Trophoblast cell (in vitro differentiated cells and primary cell): ENCODE data around the gene DDHD1.
"Not testable (repeated sequence)": the region's sequence is repeated elsewhere in the genome, so short reads cannot be mapped to it uniquely, and the experiment has no call there.

ENCODE experiments used
- DNase-seq, 2 donors: peaks; one replicate each; pipeline ENCODE4 v3.0.0-alpha.2; 2016
- H2AFZ ChIP-seq: 2 replicates; pipeline ENCODE4 v1.6.1; 2013; ENCODE audit warnings: low read length, moderate library complexity, mild to moderate bottlenecking; ENCODE audit not compliant: insufficient read depth, poor library complexity
- H2AK5ac ChIP-seq: 2 replicates; pipeline ENCODE4 v1.6.1; 2013; ENCODE audit warnings: mild to moderate bottlenecking, low read length
- H2BK120ac ChIP-seq: 2 replicates; pipeline ENCODE4 v1.6.1; 2013; ENCODE audit warnings: low read length, mild to moderate bottlenecking, moderate library complexity; ENCODE audit not compliant: insufficient read depth, poor library complexity
- H2BK12ac ChIP-seq: 2 replicates; pipeline ENCODE4 v1.6.1; 2013; ENCODE audit warnings: mild to moderate bottlenecking, low read length, moderate library complexity
- H2BK5ac ChIP-seq: 2 replicates; pipeline ENCODE4 v1.6.1; 2013; ENCODE audit warnings: low read length, low read depth, moderate library complexity, mild to moderate bottlenecking; ENCODE audit not compliant: poor library complexity
- H3K14ac ChIP-seq: 2 replicates; pipeline ENCODE4 v1.6.1; 2013; ENCODE audit warnings: mild to moderate bottlenecking, low read length
- H3K18ac ChIP-seq: 2 replicates; pipeline ENCODE4 v1.6.1; 2013; ENCODE audit warnings: mild to moderate bottlenecking, low read length
- H3K23ac ChIP-seq: 2 replicates; pipeline ENCODE4 v1.6.1; 2013; ENCODE audit warnings: low read length
- H3K27ac ChIP-seq: 2 replicates; pipeline ENCODE4 v1.5.1; 2013; ENCODE audit warnings: low read depth, mild to moderate bottlenecking, inconsistent platforms, low read length, moderate library complexity
- H3K27me3 ChIP-seq: 2 replicates; pipeline ENCODE4 v1.6.1; 2013; ENCODE audit warnings: inconsistent platforms, mild to moderate bottlenecking, low read length, moderate library complexity; ENCODE audit not compliant: insufficient read depth
- H3K36me3 ChIP-seq, 2 experiments: 1 replicate in 1 of 2; 2 replicates in 1 of 2; pipeline ENCODE4 v1.6.1; 2013; ENCODE audit warnings: low read length in 2 of 2, mild to moderate bottlenecking in 2 of 2, moderate library complexity in 1 of 2; ENCODE audit not compliant: insufficient read depth in 2 of 2, control insufficient read depth in 1 of 2
- H3K4ac ChIP-seq: 2 replicates; pipeline ENCODE4 v1.6.1; 2013; ENCODE audit warnings: low read depth, mild to moderate bottlenecking, low read length, moderate library complexity
- H3K4me1 ChIP-seq, 2 experiments: 1 replicate in 1 of 2; 2 replicates in 1 of 2; pipeline ENCODE4 v1.6.1; 2013; ENCODE audit warnings: low read length in 2 of 2, mild to moderate bottlenecking in 2 of 2, moderate library complexity in 1 of 2; ENCODE audit not compliant: insufficient read depth in 2 of 2, control insufficient read depth in 1 of 2
- H3K4me2 ChIP-seq: 2 replicates; pipeline ENCODE4 v1.6.1; 2013; ENCODE audit warnings: inconsistent platforms, mild to moderate bottlenecking, low read length, moderate library complexity
- H3K4me3 ChIP-seq: 2 replicates; pipeline ENCODE4 v1.5.1; 2013; ENCODE audit warnings: mild to moderate bottlenecking, low read depth, low read length, inconsistent platforms
- H3K79me1 ChIP-seq: one replicate; pipeline ENCODE4 v1.6.1; 2013; ENCODE audit warnings: low read length
- H3K79me2 ChIP-seq: 2 replicates; pipeline ENCODE4 v1.6.1; 2013; ENCODE audit warnings: low read length, mild to moderate bottlenecking; ENCODE audit not compliant: control insufficient read depth, insufficient read depth, poor library complexity
- H3K9ac ChIP-seq: 2 replicates; pipeline ENCODE4 v1.6.1; 2013; ENCODE audit warnings: mild to moderate bottlenecking, low read length
- H3K9me3 ChIP-seq: 2 replicates; pipeline ENCODE4 v1.6.1; 2013; ENCODE audit warnings: low read depth, mild to moderate bottlenecking, control low read depth, inconsistent platforms, low read length; ENCODE audit not compliant: insufficient read depth
- H4K12ac ChIP-seq: 2 replicates; pipeline ENCODE4 v1.6.1; 2013; ENCODE audit warnings: low read depth, mild to moderate bottlenecking, low read length, moderate library complexity
- H4K8ac ChIP-seq: 2 replicates; pipeline ENCODE4 v1.6.1; 2013; ENCODE audit warnings: low read depth, mild to moderate bottlenecking, low read length, moderate library complexity
- H4K91ac ChIP-seq: one replicate; pipeline ENCODE4 v1.6.1; 2013; ENCODE audit warnings: low read depth, mild to moderate bottlenecking, low read length, moderate library complexity
- WGBS: extraction: QIAGEN DNeasy Blood & Tissue Kit; methylation state at CpG from one replicate; pipeline ENCODE4 v1.1.7; 2013; ENCODE audit warnings: missing lambda C conversion rate; ENCODE audit not compliant: insufficient read length, insufficient coverage; ENCODE audit errors: extremely low coverage; 5-methylcytosine and 5-hydroxymethylcytosine counted together

Gene DDHD1

DNA sequence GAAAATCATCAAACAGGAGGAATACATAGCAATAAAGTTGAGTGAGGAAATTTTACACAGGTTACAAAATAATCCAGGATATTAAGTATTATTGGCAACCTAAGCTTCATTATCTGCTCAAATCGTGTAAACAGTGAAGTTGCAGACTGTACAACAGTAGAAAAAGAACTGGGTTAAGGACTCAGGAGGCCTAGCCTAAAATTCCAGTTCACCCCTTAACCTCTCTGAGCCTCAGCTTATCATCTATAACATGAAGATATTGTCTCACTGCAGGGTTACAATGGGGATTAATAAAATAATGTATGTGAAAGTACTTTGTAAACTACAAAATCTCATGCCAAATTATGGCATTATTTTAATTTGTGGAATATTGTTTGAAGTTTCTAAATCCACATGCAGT is 26.0 kb downstream of the DDHD1 start:
- Histone ChIP-seq H3K36me3 (no peaks in the 10 kb centered on the region), H3K18ac (no peak overlapping the region), H3K9ac (no peak overlapping the region), H2AFZ (no peak overlapping the region), H3K4me3 (no peak overlapping the region), H4K12ac (no peak overlapping the region), H3K14ac (no peak overlapping the region), H3K4me1 (no peaks in the 10 kb centered on the region), H2AK5ac (no peak overlapping the region), H3K4me2 (no peak overlapping the region), H2BK12ac (no peak overlapping the region), H3K27me3 (no peaks in the 10 kb centered on the region), H3K4ac (no peak overlapping the region), H4K91ac (no peak overlapping the region), H4K8ac (no peak overlapping the region), H3K79me2 (no peaks in the 10 kb centered on the region), H3K27ac (no peak overlapping the region), H3K9me3 (no peaks in the 10 kb centered on the region), H2BK5ac (no peak overlapping the region), H2BK120ac (no peak overlapping the region), H3K79me1 (no peaks in the 10 kb centered on the region), H3K23ac (no peak overlapping the region)
- no peak for DNase-seq
- no CpG with 5 or more reads among the region's 1 CpG for WGBS

DNA sequence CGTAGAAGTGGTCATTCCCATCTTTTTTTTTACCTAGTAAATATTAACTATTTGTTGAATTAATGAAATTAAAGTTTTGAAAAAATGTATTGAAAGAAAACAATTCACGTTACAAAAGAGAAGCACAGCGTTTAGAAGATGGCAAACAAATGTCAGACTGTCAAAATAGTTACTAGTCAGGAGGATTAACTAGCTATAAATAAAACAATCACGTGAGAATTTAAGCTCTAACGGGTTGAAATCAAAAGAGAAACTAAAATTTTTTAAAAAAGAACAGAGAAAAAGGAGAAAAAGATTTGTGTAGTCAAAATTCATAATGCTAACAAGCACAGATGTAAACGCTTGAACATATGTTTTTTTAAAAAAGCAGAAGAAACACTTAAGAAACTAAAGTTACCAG is 26.4 kb downstream of the DDHD1 start:
- WGBS = 100% methylated on average over 1 of the region's 6 CpGs
- Histone ChIP-seq H2AFZ (no peak overlapping the region), H3K36me3 (no peaks in the 10 kb centered on the region), H3K4me1 (no peaks in the 10 kb centered on the region), H3K27ac (no peak overlapping the region), H4K91ac (no peak overlapping the region), H2BK5ac (no peak overlapping the region), H2AK5ac (no peak overlapping the region), H3K18ac (no peak overlapping the region), H3K27me3 (no peaks in the 10 kb centered on the region), H3K79me1 (no peaks in the 10 kb centered on the region), H3K9ac (no peak overlapping the region), H3K9me3 (no peaks in the 10 kb centered on the region), H3K4me2 (no peak overlapping the region), H4K8ac (no peak overlapping the region), H4K12ac (no peak overlapping the region), H3K23ac (no peak overlapping the region), H3K79me2 (no peaks in the 10 kb centered on the region), H3K4ac (no peak overlapping the region), H3K14ac (no peak overlapping the region), H3K4me3 (no peak overlapping the region), H2BK12ac (no peak overlapping the region), H2BK120ac (no peak overlapping the region)
- no peak for DNase-seq

DNA sequence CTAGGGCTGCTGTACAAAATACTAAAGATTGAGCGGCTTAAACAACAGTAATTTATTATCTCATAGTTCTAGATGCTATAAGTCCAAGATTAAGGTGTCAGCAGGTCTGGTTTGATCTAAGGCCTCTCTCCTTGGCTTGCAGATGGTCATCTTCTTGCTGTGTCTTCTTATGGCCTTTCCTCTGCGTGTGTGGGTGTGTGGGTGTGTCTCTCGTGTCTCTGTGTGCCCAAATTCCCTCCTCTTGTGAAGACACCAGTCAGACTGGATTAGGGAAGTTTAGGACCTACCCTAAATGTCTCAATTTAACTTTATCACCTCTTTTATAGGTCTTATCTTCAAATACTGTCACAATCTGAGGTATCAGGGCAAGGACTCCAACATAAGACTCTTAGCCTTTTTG is 28.3 kb downstream of the DDHD1 start:
- no peak overlapping the region for H2BK5ac ChIP-seq
- no peak overlapping the region for H2BK12ac ChIP-seq
- no peak overlapping the region for H3K9ac ChIP-seq
- H4K91ac ChIP-seq = no peak overlapping the region
- no peak overlapping the region for H2BK120ac ChIP-seq
- H3K4me2 ChIP-seq = no peak overlapping the region
- DNase-seq = no peak
- no peak overlapping the region for H4K8ac ChIP-seq
- no peak overlapping the region for H3K18ac ChIP-seq
- no CpG with 5 or more reads among the region's 3 CpGs for WGBS
- H4K12ac ChIP-seq = no peak overlapping the region
- no peaks in the 10 kb centered on the region for H3K4me1 ChIP-seq
- H3K4ac ChIP-seq = no peak overlapping the region
- no peaks in the 10 kb centered on the region for H3K27me3 ChIP-seq
- H3K4me3 ChIP-seq = no peak overlapping the region
- H3K9me3 ChIP-seq = no peaks in the 10 kb centered on the region
- no peak overlapping the region for H2AK5ac ChIP-seq
- no peak overlapping the region for H3K27ac ChIP-seq
- no peak overlapping the region for H3K14ac ChIP-seq
- H3K79me1 ChIP-seq = no peaks in the 10 kb centered on the region
- H3K79me2 ChIP-seq = no peaks in the 10 kb centered on the region
- H3K36me3 ChIP-seq = no peaks in the 10 kb centered on the region
- H3K23ac ChIP-seq = no peak overlapping the region
- H2AFZ ChIP-seq = no peak overlapping the region

DNA sequence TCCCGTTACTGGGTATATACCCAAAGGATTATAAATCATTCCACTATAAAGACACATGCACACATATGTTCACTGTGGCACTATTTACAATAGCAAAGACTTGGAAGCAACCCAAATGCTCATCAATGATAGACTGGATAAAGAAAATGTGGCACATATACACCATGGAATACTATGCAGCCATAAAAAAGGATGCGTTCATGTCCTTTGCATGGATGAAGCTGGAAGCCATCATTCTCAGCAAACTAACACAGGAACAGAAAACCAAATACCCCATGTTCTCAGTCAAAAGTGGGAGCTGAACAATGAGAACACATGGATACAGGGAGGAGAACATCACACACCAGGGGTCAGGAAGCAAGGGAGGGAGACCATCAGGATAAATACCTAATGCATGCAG is 31.7 kb downstream of the DDHD1 start:
- not testable (repeated sequence) for H2BK12ac ChIP-seq, H3K18ac ChIP-seq, H3K14ac ChIP-seq, H3K4me2 ChIP-seq, H3K4me1 ChIP-seq, H3K79me1 ChIP-seq, H4K91ac ChIP-seq, H3K9me3 ChIP-seq, H3K27me3 ChIP-seq, H3K27ac ChIP-seq, H2BK5ac ChIP-seq, H3K79me2 ChIP-seq, H3K4ac ChIP-seq, H3K23ac ChIP-seq, H3K4me3 ChIP-seq, H2AFZ ChIP-seq, H4K12ac ChIP-seq, H2BK120ac ChIP-seq, DNase-seq, H4K8ac ChIP-seq, H2AK5ac ChIP-seq, H3K36me3 ChIP-seq, H3K9ac ChIP-seq
- no CpG with 5 or more reads among the region's 2 CpGs for WGBS
